Activated CD4-positive, alpha-beta T cell treated with anti-CD3 and anti-CD28 coated beads, Interleukin-2, amount 10 ng/mL, durations not matched to agents 24 days and 14 days (primary cell): Measurements from ENCODE around the gene TMEM131L. TPM values are rescaled to one million over a fixed set of nuclear protein-coding genes. Genes with fewer than 3 reads are reported as not detected.
"Not testable (repeated sequence)": the region's sequence is repeated elsewhere in the genome, so short reads cannot be mapped to it uniquely, and the experiment has no call there.

Experiments
- DNase-seq: peaks from one replicate; pipeline ENCODE4 v3.0.0; 2022
- H3K27ac Mint-ChIP-seq: one replicate; pipeline ENCODE4 v1.8.0; 2022; ENCODE audit warnings: mild to moderate bottlenecking, mixed read lengths
- H3K27me3 Mint-ChIP-seq: one replicate; pipeline ENCODE4 v1.8.0; 2022; ENCODE audit warnings: mixed read lengths
- H3K36me3 Mint-ChIP-seq: one replicate; pipeline ENCODE4 v1.8.0; 2022; ENCODE audit warnings: low read depth, mild to moderate bottlenecking, mixed read lengths
- H3K4me1 Mint-ChIP-seq: one replicate; pipeline ENCODE4 v1.8.0; 2021; ENCODE audit warnings: mixed read lengths
- H3K4me3 Mint-ChIP-seq: one replicate; pipeline ENCODE4 v1.8.0; 2022; ENCODE audit warnings: mild to moderate bottlenecking, moderate library complexity, mixed read lengths
- H3K9me3 Mint-ChIP-seq: one replicate; pipeline ENCODE4 v1.8.0; 2021; ENCODE audit warnings: mixed read lengths
- intact Hi-C: fragments of 100-400 bp; cut with micrococcal nuclease; formaldehyde crosslinking; loops from one replicate; pipeline ENCODE4 v1.15.1; 2023
- total RNA-seq: library from RNA; stranded (reverse); gene quantifications from 2 replicates; pipeline ENCODE4 v1.2.3, GENCODE V29; 2022

TMEM131L gene
- total RNA-seq, 1 donor from 2014 or later, result 40.6 TPM

DNA sequence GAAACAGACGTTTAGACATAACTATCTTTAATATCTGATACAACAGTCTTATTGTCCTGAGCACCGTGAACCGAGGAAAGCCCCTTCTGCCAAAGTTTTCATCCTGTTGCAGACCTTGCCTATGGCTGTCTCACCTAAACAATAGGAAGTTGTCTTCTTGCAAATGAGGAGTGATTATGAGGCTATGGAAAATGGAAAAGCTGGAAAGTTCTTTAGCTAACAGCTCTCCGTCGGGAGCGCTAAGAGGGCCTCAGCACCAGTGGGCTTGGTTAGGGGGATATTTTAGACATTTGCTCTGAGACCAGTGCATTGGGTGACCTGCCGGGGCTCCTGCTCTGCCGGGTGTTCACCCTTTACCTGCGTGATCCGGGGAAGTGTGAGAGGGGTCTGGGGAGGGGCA lies 28.4 kb downstream of the TMEM131L start:
- H3K4me1 Mint-ChIP-seq, result peaks cover 74% of the 10 kb centered on the region
- H3K9me3 Mint-ChIP-seq, result peaks cover 1% of the 10 kb centered on the region
- intact Hi-C loops, result no loop called here
- DNase-seq, result no peak
- peak overlapping the region; percentile 94 for H3K27ac Mint-ChIP-seq
- H3K36me3 Mint-ChIP-seq, result peaks cover 22% of the 10 kb centered on the region
- no peak overlapping the region for H3K4me3 Mint-ChIP-seq
- no peaks in the 10 kb centered on the region for H3K27me3 Mint-ChIP-seq

DNA sequence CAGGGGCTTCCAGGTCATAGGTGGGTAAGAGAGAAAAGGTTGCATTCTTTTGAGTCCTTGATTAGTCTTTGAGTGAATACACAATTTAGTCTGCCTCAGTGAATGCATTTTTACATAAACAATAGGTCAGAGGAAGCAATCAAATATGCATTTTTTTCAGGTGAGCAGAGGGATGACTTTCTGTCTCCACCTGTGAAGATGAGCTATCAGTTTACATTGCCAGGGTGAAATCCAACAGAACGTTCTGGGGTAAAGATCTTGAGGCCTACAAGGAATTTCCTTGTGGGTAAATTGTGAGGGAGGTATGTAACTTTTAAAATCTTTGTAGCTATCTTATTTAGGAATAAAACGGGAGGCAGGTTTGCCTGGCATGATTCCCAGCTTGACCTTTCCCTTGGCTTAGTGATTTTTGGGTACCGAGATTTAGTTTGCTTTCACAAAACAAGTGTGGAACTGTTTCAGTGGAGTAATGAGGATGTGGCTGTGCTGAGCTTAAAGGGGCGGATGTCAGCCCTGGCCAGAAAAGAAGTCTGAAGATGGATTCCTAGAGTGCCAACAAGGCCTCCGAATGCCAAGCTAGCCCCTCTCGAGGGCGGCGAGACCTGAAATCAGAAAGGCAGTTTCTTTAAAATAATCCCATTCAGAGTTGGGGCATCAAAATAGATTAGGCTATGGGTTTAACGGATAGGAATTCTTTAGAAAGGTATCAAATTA lies 29.5 kb downstream of the TMEM131L start:
- Mint-ChIP-seq H3K36me3 (peaks cover 25% of the 10 kb centered on the region), H3K4me3 (peak overlapping the region; percentile 42), H3K4me1 (peaks cover 71% of the 10 kb centered on the region), H3K27ac (peak overlapping the region; percentile 94), H3K9me3 (peaks cover 4% of the 10 kb centered on the region), H3K27me3 (no peaks in the 10 kb centered on the region)
- intact Hi-C loops, result loop anchor here (2.0 kb wide), 1 partner anchor 13 kb away; no protein-coding TSS in a partner anchor
- DNase-seq, result peak; percentile 68

DNA sequence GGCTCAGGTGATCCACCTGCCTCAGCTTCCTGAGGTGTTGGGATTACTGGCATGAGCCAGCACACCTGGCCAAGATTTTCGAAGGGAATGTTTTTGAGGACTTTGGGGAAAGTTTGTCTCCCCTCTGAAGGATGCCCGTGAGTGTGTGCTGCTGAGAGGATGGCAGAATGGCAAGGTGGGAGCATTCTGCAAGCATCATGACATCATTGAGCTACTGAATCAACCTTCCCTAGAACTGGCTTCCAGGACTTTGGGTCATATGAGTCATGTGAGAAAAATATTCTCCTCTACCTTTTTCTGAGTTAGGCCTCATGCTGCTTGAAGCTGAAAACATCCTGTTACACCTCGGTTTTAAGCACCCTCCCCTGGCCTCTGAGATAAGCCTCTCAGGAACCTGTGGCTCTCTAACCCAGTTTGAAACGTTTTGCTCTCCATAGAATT lies 31.0 kb downstream of the TMEM131L start:
- no peaks in the 10 kb centered on the region for H3K27me3 Mint-ChIP-seq
- peak; percentile 87 for DNase-seq
- H3K4me3 Mint-ChIP-seq, result peak overlapping the region; percentile 80
- peaks cover 70% of the 10 kb centered on the region for H3K4me1 Mint-ChIP-seq
- H3K9me3 Mint-ChIP-seq, result peaks cover 4% of the 10 kb centered on the region
- peaks cover 28% of the 10 kb centered on the region for H3K36me3 Mint-ChIP-seq
- intact Hi-C loops, result loop anchor here (1.0 to 2.0 kb wide), 5 partner anchors 9 to 32 kb away; partner anchors contain the start of gene TMEM131L
- peak overlapping the region; percentile 94 for H3K27ac Mint-ChIP-seq

DNA sequence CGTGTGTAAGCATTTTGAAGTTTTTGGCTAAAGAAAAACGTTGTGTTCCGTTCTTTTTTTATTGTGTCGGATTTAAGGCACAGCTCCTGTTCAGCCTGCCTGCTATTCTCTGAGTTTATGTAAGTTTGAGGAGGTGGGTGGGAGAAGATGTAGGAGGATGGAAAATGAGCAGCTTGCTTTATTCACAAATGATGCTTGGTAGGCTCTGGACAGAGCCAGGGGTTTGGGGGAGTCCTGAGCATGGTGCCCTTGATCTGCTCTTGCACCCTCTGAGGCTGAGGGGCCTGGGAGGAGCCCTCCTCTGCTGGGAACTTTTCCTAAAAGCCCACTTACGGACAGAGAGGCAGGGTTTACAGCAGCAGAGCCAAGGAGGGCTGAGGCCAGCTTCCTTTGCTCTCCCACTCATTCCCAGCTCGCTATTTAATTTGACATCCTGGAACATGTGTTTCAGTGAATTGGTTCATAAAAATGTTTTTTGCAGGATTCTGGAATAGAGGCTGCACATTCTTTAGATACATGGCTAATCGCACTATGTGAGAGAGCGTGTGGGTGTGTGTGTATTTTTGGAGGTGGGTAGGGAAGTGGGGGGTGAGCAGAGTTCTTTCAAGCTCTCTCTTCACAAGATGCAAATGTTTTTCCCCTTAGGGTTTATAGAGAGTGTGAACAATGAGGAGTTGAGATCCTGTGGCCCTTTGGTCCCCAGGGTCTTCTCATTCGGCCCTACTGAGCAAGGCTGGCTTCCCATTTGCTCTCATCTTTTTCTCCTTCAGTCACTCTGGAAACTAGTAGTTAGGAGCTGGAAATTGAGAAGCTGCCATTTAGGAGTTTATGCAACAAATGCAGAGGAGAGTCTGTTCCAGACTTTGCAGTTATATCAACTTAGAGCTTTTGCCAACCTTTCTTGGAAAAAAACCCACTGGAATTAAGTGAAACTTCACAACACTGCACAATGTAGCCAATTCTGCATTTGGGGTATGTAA lies 32.1 kb downstream of the TMEM131L start:
- peak; percentile 61 for DNase-seq
- H3K27ac Mint-ChIP-seq, result peak overlapping the region; percentile 94
- peaks cover 35% of the 10 kb centered on the region for H3K36me3 Mint-ChIP-seq
- H3K9me3 Mint-ChIP-seq, result peaks cover 4% of the 10 kb centered on the region
- peaks cover 76% of the 10 kb centered on the region for H3K4me1 Mint-ChIP-seq
- intact Hi-C loops, result loop anchor here (1.0 to 2.0 kb wide), 5 partner anchors 10 to 32 kb away; partner anchors contain the start of gene TMEM131L
- H3K27me3 Mint-ChIP-seq, result no peaks in the 10 kb centered on the region
- H3K4me3 Mint-ChIP-seq, result peak overlapping the region; percentile 80

DNA sequence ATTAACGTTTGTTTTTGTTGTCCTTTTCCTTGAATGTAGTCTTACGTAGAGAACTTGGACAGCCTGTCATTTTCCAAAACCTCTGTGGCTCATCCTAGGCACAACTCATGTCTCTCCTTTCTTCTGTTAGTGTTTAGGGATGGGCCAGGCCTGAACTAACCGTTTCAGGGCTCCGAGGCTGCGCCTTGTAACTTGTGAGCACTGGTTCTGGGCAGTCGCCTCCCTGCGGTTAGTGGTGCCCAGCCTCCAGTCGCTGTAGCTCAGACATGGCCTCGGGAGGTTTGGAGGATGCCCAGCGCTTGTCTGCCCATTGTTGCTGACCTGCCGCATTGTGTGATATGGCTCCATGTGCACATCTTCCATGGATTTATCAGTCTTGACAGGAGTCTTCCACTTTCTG lies 32.8 kb downstream of the TMEM131L start:
- DNase-seq, result no peak

DNA sequence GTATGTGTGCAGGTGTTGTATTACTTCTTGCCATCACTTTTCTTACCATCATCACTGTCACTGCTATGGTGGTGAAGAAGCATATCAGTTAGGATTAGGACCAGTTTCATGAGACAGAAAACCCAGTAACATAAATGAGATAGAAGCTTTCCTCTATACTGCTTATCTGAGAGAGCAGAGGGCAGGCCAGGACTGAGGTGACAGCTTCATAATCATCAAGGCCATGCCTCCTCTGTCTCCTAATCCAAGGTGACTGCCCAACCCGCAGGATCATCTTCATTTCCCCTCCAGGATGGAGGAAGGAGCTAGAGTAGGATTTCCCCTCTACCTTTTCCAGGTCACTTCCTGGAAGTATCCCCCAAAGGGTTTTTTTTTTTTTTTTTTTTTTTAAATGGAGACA lies 35.4 kb downstream of the TMEM131L start:
- H3K4me1 Mint-ChIP-seq, result peaks cover 57% of the 10 kb centered on the region
- intact Hi-C loops, result no loop called here
- no peak for DNase-seq
- peaks cover 39% of the 10 kb centered on the region for H3K36me3 Mint-ChIP-seq
- no peak overlapping the region for H3K27ac Mint-ChIP-seq
- peaks cover 4% of the 10 kb centered on the region for H3K9me3 Mint-ChIP-seq
- no peaks in the 10 kb centered on the region for H3K27me3 Mint-ChIP-seq
- no peak overlapping the region for H3K4me3 Mint-ChIP-seq

More for the DNA sequence above, 32.8 kb downstream of the TMEM131L start:
- intact Hi-C loops, result no loop called here
- Mint-ChIP-seq H3K36me3 (peaks cover 36% of the 10 kb centered on the region), H3K4me1 (peaks cover 73% of the 10 kb centered on the region), H3K27ac (peak overlapping the region; percentile 94), H3K4me3 (peak overlapping the region; percentile 80), H3K9me3 (peaks cover 4% of the 10 kb centered on the region), H3K27me3 (no peaks in the 10 kb centered on the region)

DNA sequence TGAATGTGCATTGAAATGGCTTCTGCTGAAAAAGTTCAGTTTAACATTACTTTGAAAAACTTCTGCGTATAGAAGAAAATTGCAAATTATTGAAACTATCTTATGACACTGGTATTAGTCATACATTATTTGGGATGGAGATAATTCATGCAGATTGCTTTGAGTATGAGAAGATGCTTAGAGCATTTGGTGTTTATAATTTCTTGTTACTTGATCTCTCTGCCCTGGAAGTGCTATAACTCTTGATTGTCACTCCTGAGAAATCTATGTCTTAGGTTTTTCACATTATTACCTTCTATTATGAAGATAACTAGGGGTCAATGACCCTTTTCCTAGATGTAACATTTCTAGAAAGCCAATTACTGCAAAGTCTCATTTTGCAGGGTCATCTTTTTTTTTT lies 36.4 kb downstream of the TMEM131L start:
- Mint-ChIP-seq H3K4me3 (peak overlapping the region; percentile 7), H3K4me1 (peaks cover 56% of the 10 kb centered on the region), H3K27me3 (no peaks in the 10 kb centered on the region), H3K27ac (no peak overlapping the region), H3K36me3 (peaks cover 43% of the 10 kb centered on the region), H3K9me3 (peaks cover 4% of the 10 kb centered on the region)
- intact Hi-C loops, result no loop called here
- DNase-seq, result no peak

DNA sequence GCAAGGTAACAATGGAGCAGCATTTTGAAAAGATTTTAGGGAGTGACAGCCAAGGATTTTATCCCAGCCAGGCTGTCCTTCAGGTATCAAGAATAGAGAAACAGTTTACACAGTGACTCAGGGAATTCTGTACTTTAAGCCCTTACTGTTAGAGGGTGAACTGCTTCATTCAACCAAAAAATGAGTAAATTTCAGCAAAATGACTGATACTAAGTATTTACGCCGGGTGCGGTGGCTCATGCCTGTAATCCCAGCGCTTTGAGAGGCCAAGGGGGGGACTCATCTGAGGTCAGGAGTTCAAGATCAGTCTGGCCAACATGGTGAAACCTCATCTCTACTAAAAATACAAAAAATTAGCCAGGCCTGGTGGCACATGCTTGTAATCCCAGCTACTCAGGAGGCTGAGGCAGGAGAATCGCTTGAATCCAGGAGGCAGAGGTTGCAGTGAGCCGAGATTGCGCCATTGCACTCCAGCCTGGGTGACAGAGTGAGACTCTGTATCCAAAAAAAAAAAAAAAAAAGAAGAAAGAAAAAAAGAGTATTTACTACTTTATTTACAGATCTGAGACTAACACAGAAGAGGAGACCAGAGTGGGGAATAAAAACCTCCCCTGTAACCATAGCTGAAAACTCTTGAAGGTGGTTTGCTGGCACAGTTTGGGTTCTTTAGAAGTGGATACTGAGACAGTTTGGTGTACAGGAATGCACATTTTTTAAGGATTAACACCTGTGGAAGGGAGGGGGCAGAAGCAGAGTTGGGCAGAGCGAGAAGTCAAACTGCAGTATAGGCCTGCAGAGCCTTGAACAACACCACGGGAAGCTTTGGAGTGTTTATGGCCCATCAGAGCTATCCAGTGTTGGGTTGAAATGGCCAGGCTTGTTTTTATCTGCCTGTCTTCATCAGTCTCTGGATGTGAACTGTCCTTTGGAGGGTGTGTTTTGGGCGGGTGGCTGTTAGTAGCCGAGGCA lies 40.5 kb downstream of the TMEM131L start:
- Mint-ChIP-seq H3K4me3 (no peak overlapping the region), H3K27me3 (no peaks in the 10 kb centered on the region), H3K36me3 (peaks cover 52% of the 10 kb centered on the region), H3K4me1 (peaks cover 34% of the 10 kb centered on the region), H3K27ac (no peak overlapping the region), H3K9me3 (peaks cover 3% of the 10 kb centered on the region)
- intact Hi-C loops, result no loop called here
- DNase-seq, result no peak

DNA sequence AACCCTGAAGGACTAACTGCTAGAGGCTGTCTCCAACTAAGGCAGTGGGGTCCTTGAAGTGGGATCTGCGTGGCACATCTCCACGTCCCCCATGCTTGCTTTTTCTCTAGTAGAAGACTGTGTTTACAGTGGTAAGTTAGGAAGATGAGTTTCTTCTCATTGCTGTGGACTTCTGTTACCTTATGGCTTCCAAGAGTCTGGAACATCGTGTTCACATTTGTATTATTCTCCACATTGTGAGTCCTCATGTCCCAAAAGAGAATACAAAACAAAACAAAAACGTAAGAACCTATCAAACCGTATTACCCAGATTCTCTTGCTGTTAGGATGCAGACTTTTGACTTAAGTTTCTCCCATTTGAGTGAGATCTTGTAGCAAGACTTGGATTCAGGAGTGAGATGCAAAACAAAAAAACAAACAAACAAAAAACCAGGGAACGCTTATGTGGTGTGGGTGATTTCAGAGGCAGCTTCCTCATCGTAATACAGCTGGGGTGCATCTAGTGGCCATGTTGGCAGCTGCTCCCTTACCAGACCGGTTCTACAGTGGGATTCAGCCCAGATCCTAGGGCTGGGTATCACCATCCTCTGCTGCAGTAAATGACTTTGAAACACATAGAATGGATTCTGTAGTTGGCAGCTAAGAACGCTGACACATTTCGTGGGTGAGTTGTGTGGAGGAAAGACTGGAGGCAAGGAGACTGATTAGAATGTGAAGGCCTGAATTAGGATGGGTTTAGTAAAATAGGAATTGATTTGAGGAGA lies 41.3 kb downstream of the TMEM131L start:
- H3K9me3 Mint-ChIP-seq, result peaks cover 3% of the 10 kb centered on the region
- H3K27ac Mint-ChIP-seq, result no peak overlapping the region
- peaks cover 31% of the 10 kb centered on the region for H3K4me1 Mint-ChIP-seq
- no peak overlapping the region for H3K4me3 Mint-ChIP-seq
- H3K36me3 Mint-ChIP-seq, result peaks cover 54% of the 10 kb centered on the region
- no peak for DNase-seq
- intact Hi-C loops, result no loop called here
- no peaks in the 10 kb centered on the region for H3K27me3 Mint-ChIP-seq

DNA sequence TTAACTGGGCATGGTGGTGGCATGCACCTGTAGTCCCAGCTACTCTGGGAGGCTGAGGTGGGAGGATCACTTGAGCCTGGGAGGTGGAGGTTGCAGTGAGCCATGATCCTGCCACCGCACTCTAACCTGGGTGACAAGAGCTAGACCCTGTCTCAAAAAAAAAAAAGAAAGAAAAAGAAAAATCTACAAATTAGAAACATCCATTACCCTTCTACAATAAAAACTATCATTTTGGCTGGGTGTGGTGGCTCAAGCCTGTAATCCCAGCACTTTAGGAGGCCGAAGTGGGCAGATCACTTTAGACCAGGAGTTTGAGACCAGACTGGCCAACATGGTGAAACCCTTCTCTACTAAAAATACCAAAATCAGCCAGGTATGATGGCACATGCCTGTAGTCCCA lies 43.1 kb downstream of the TMEM131L start:
- peaks cover 31% of the 10 kb centered on the region for H3K4me1 Mint-ChIP-seq

DNA sequence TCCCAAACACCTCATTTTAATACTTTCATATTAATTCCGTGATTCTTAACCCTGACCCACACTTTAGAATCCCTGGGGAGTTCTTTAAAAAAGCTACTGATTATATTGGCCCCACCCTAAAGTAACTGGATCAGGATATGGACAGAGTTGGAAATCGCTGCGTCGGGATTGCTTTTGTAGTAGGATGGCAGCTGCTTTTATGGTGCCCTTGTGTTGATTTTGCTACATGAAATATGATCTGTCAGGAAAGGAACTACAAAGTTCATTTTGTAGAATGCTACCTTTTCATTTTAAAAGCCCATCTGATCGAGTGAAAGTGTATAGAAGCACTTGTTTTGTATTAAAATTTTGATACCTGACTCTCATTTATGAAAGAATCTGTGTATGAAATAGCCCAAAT lies 43.6 kb downstream of the TMEM131L start:
- no peak overlapping the region for H3K27ac Mint-ChIP-seq

More for the DNA sequence above, 43.1 kb downstream of the TMEM131L start:
- not testable (repeated sequence) for H3K27ac Mint-ChIP-seq, H3K9me3 Mint-ChIP-seq, DNase-seq, H3K27me3 Mint-ChIP-seq, H3K4me3 Mint-ChIP-seq
- peaks cover 51% of the 10 kb centered on the region for H3K36me3 Mint-ChIP-seq
- intact Hi-C loops, result loop anchor here (1.0 kb wide), 1 partner anchor 12 kb away; no protein-coding TSS in a partner anchor

DNA sequence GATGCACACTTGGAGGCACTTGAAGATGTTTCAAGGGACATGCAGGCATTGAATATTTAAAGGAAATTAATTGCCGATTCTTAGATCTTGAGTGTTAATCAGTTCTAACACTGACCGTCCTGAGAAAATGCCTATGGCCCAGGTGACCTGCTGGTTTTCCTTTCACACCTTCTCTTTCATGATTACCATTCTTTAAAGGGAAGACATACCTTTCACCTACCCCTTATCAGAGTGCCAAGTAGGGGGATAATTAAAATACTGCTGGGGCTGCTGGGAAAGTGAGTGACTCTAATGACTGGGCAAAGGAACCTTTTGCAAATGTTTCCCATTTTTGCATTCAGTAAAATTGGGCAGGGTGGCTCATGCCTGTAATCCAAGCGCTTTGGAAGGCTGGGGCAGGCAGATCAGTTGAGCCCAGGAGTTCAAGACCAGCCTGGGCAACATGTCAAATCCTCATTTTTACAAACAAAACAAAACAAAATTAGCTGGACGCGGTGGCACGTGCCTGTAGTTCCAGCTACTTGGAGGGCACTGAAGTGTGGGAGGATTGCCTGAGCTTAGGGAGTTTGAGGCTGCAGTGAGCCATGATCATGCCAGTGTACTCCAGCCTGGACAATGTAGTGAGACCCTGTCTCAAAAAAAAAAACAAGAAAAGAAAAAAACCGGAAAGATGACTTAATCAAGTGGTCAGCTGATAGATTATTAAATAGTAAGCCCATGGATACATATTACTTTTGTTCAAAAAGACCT lies 44.3 kb downstream of the TMEM131L start:
- Mint-ChIP-seq H3K27ac (no peak overlapping the region), H3K4me1 (peaks cover 34% of the 10 kb centered on the region), H3K36me3 (peaks cover 49% of the 10 kb centered on the region), H3K27me3 (no peaks in the 10 kb centered on the region), H3K9me3 (peaks cover 3% of the 10 kb centered on the region), H3K4me3 (no peak overlapping the region)
- DNase-seq, result no peak
- intact Hi-C loops, result no loop called here

More for the DNA sequence above, 43.6 kb downstream of the TMEM131L start:
- Mint-ChIP-seq H3K4me3 (no peak overlapping the region), H3K27me3 (no peaks in the 10 kb centered on the region), H3K36me3 (peaks cover 49% of the 10 kb centered on the region), H3K9me3 (peaks cover 3% of the 10 kb centered on the region), H3K4me1 (peaks cover 32% of the 10 kb centered on the region)
- no peak for DNase-seq
- intact Hi-C loops, result loop anchor here (1.0 kb wide), 1 partner anchor 12 kb away; no protein-coding TSS in a partner anchor
